ENCODE data around the gene WDR88.

DNA sequence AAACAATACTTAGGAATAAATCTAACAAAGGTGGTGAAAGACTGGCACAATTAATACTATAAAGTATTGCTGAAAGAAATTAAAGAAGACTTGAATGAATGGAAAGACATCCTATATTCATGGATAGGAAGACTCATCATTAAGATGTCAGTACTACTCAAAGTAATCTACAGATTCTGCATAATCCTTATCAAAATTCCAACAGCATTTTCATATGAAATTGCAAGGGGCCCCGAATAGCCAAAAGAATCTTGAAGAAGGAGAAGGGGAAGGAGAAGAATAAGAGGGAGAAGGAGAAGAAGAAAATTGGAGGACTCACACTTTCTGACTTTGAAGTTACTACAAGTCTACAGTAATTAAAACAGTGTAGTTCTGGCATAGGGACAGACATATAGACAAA, 36.6 kb downstream of the WDR88 start:
- TF ChIP-seq GATA3 (IDR thresholded peaks at IDR 0.05; ENCODE audit: low read depth, low read length): no peak
- TF ChIP-seq GATA2 (IDR thresholded peaks at IDR 0.05; ENCODE audit: low read depth, low read length): no peak
